PC-3 (cell line): ENCODE measurements around the gene KCNK5. TPM values are rescaled to one million over a fixed set of nuclear protein-coding genes. Genes with fewer than 3 reads are reported as not detected.

Experiments used
- ATAC-seq: fragments of 200-7000 bp; cut with Tn5 transposase; 2 replicates; pipeline ENCODE4 v1.9.1; 2020; ENCODE audit warnings: mild to moderate bottlenecking, moderate library complexity
- BruUV-seq: library from RNA; stranded (reverse); fragments of 400-500 nt; replicated peaks from 2 replicates; lab custom pipeline; 2021; lab: Mats Ljungman, UMichigan
- CTCF ChIA-PET: fragments of 300-600 bp; sonication (Branson Sonifier 250); formaldehyde crosslinking; loops from one replicate; lab custom pipeline; 2022; ENCODE audit warnings: antibody characterized with exemption; lab: Charles Lee
- POLR2A ChIA-PET: fragments of 300-600 bp; sonication (Branson Sonifier 250); formaldehyde crosslinking; loops from one replicate; lab custom pipeline; 2022; ENCODE audit warnings: antibody characterized with exemption; ENCODE audit not compliant: unreplicated experiment; lab: Charles Lee
- DNase-seq: peaks from one replicate; pipeline ENCODE4 v3.0.0-alpha.2; 2015
- H2AFZ ChIP-seq: fragments of 300-600 bp; sonication (generic); 2 replicates; pipeline ENCODE4 v1.6.0; 2016; ENCODE audit warnings: antibody characterized with exemption, low read length
- H3F3A ChIP-seq: fragments of 300-600 bp; sonication (generic); one replicate; pipeline ENCODE4 v1.6.0; 2017; ENCODE audit warnings: antibody characterized with exemption, low read length, control low read depth, mild to moderate bottlenecking; ENCODE audit not compliant: unreplicated experiment
- H3K27ac ChIP-seq: fragments of 300-600 bp; sonication (generic); 2 replicates; pipeline ENCODE4 v1.5.1; 2016; ENCODE audit warnings: mild to moderate bottlenecking, low read length
- H3K27me3 ChIP-seq: fragments of 300-600 bp; sonication (generic); 2 replicates; pipeline ENCODE4 v1.6.1; 2016; ENCODE audit warnings: low read length, mixed read lengths
- H3K36me3 ChIP-seq: fragments of 300-600 bp; sonication (generic); 2 replicates; pipeline ENCODE4 v1.6.1; 2016; ENCODE audit warnings: low read depth, mixed run types, low read length, mixed read lengths
- H3K4me1 ChIP-seq: fragments of 300-600 bp; sonication (generic); 2 replicates; pipeline ENCODE4 v1.5.1; 2016; ENCODE audit warnings: low read length; ENCODE audit not compliant: insufficient read depth
- H3K4me2 ChIP-seq: fragments of 300-600 bp; sonication (generic); 2 replicates; pipeline ENCODE4 v1.6.0; 2016; ENCODE audit warnings: low read length
- H3K4me3 ChIP-seq: fragments of 300-600 bp; sonication (generic); 2 replicates; pipeline ENCODE4 v1.5.1; 2016; ENCODE audit warnings: mild to moderate bottlenecking, low read length, mixed read lengths
- H3K79me2 ChIP-seq: fragments of 300-600 bp; sonication (generic); 2 replicates; pipeline ENCODE4 v1.6.1; 2017; ENCODE audit warnings: low read length, mixed read lengths
- H3K9ac ChIP-seq: fragments of 300-600 bp; sonication (generic); 2 replicates; pipeline ENCODE4 v1.6.0; 2016; ENCODE audit warnings: mild to moderate bottlenecking, low read length
- H3K9me2 ChIP-seq: fragments of 300-600 bp; sonication (generic); replicated peaks from 2 replicates; pipeline ENCODE4 v1.6.1; 2016; ENCODE audit warnings: mixed run types, low read length, mixed read lengths
- H3K9me3 ChIP-seq: fragments of 300-600 bp; sonication (generic); 2 replicates; pipeline ENCODE4 v1.6.1; 2016; ENCODE audit warnings: low read length, mixed read lengths
- H4K20me1 ChIP-seq: fragments of 300-600 bp; sonication (generic); 2 replicates; pipeline ENCODE4 v1.6.1; 2016; ENCODE audit warnings: low read length, mixed read lengths
- EZH2 ChIP-seq: fragments of 300-600 bp; sonication (generic); IDR thresholded peaks from one replicate; pipeline ENCODE4 v1.6.1; 2017; ENCODE audit warnings: antibody characterized with exemption, mild to moderate bottlenecking, low read length; ENCODE audit not compliant: unreplicated experiment
- EZH2phosphoT487 ChIP-seq: fragments of 300-600 bp; sonication (generic); IDR thresholded peaks from 2 replicates; pipeline ENCODE4 v1.6.1; 2018; ENCODE audit warnings: mild to moderate bottlenecking, antibody characterized with exemption, low read length, borderline replicate concordance
- intact Hi-C: fragments of 100-400 bp; cut with micrococcal nuclease; formaldehyde crosslinking; loops from 2 replicates; pipeline ENCODE4 v1.9.0; 2023
- total RNA-seq: library from RNA; depleted of rRNA; stranded (reverse); fragments of >200 nt; gene quantifications from 2 replicates; pipeline ENCODE4 v1.2.3, GENCODE V29; 2014
- TF ChIP-seq, protein P1 (sequence below): fragments of 300-600 bp; sonication (generic); conservative IDR thresholded peaks from 2 replicates; pipeline ENCODE4 v1.5.1; 2017; ENCODE audit warnings: antibody characterized with exemption, low read depth, mild to moderate bottlenecking, low read length

Gene KCNK5
- total RNA-seq, 1 experiment from 2014 or later = 3.5 TPM

DNA sequence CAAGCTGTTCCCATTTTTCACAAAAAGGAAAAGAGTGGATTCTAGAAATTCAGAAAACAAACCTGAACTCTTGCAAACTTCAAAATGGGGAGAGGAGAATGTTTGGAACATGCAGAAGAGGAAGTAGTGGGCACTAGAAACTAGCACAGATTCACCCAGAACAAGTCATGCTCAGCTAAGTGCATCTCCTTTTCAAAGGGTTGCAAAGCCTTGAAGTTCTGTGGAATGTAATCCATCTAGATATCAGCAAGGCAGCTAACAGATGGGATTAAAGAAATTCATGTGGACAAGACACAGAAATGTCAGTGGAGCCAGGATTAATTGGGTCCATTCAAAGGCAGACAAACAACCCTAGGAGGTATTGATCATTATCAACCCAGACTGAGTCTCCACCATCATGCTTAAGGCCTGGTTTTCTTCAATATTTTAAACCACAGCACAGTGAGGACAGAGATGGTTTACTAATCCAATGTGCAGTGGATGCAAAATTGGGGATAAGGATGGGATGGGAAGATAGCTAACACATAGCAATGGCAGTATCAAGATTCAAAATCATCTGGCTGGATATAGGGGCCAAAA, 31.3 kb downstream of the KCNK5 start:
- intact Hi-C loops = no loop called here
- H3K4me2 ChIP-seq = no peak overlapping the region
- H3K27ac ChIP-seq = no peak overlapping the region
- no peak overlapping the region for H2AFZ ChIP-seq
- no peaks in the 10 kb centered on the region for H3K27me3 ChIP-seq
- DNase-seq (no peak), ATAC-seq (no peak)
- no peak overlapping the region for H3K9ac ChIP-seq
- BruUV-seq = no TSS peak
- no peaks in the 10 kb centered on the region for H3K79me2 ChIP-seq
- TF ChIP-seq, protein P1, sequence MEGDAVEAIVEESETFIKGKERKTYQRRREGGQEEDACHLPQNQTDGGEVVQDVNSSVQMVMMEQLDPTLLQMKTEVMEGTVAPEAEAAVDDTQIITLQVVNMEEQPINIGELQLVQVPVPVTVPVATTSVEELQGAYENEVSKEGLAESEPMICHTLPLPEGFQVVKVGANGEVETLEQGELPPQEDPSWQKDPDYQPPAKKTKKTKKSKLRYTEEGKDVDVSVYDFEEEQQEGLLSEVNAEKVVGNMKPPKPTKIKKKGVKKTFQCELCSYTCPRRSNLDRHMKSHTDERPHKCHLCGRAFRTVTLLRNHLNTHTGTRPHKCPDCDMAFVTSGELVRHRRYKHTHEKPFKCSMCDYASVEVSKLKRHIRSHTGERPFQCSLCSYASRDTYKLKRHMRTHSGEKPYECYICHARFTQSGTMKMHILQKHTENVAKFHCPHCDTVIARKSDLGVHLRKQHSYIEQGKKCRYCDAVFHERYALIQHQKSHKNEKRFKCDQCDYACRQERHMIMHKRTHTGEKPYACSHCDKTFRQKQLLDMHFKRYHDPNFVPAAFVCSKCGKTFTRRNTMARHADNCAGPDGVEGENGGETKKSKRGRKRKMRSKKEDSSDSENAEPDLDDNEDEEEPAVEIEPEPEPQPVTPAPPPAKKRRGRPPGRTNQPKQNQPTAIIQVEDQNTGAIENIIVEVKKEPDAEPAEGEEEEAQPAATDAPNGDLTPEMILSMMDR = no peak
- TF ChIP-seq EZH2 (no peak), EZH2phosphoT487 (no peak)
- POLR2A ChIA-PET = no interaction called here
- no peaks in the 10 kb centered on the region for H3K9me3 ChIP-seq
- no peaks in the 10 kb centered on the region for H3K9me2 ChIP-seq
- no peak overlapping the region for H3K4me3 ChIP-seq
- H3F3A ChIP-seq = no peaks in the 10 kb centered on the region
- no peaks in the 10 kb centered on the region for H4K20me1 ChIP-seq
- no peaks in the 10 kb centered on the region for H3K36me3 ChIP-seq
- CTCF ChIA-PET = no interaction called here
- peaks cover 19% of the 10 kb centered on the region for H3K4me1 ChIP-seq

DNA sequence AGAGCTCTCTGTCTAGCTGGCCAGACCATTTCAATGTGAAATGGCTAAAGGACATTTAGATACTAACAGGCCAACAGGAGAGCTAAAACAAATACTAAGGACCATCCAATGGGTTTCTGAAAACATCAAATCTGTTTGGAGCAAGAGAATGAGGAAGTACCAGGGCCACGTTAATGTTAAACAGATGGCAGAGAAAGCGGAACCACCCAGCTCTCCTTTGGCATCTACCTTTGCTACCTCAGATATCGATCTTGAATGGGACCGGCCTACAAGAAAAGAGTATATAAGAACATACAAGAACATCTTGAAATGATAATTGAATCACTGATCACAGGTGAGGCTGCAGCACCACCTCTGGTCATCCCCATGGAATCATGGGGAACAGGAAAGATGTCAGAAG, 31.8 kb downstream of the KCNK5 start:
- H3K79me2 ChIP-seq = no peaks in the 10 kb centered on the region
- H3K9ac ChIP-seq = no peak overlapping the region
- intact Hi-C loops = no loop called here
- POLR2A ChIA-PET = no interaction called here
- H3F3A ChIP-seq = no peaks in the 10 kb centered on the region
- no peak overlapping the region for H3K4me3 ChIP-seq
- DNase-seq (no peak), ATAC-seq (no peak)
- no TSS peak for BruUV-seq
- no peaks in the 10 kb centered on the region for H3K36me3 ChIP-seq
- H3K27ac ChIP-seq = no peak overlapping the region
- CTCF ChIA-PET = no interaction called here
- no peaks in the 10 kb centered on the region for H3K27me3 ChIP-seq
- TF ChIP-seq, protein P1 = no peak
- TF ChIP-seq EZH2phosphoT487 (no peak), EZH2 (no peak)
- H4K20me1 ChIP-seq = no peaks in the 10 kb centered on the region
- H3K4me1 ChIP-seq = peaks cover 15% of the 10 kb centered on the region
- no peaks in the 10 kb centered on the region for H3K9me2 ChIP-seq
- H2AFZ ChIP-seq = no peak overlapping the region
- H3K4me2 ChIP-seq = no peak overlapping the region
- H3K9me3 ChIP-seq = no peaks in the 10 kb centered on the region

DNA sequence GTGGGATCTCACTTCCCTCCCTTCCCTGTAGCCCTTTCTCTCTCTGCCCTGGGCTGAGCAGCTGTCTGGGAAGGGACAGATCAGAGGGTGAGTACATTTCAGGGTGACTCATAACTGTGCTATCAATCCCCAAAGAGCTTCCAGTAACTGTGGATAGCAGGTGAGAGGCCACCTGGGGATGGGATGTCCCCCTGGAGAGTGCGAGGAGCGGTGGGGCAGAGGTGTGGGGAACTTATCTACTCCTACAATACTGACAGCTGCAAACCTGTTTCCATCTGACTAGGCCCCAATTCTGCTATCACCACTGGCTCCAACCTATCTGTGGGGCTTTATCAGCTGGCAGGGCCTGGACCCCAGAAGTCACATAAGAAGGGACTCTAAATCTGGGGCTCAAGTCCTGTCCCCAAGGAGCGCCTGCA, 32.6 kb downstream of the KCNK5 start:
- DNase-seq (peak; percentile 31), ATAC-seq (no peak)
- Histone ChIP-seq H3K79me2 (no peaks in the 10 kb centered on the region), H3K4me2 (no peak overlapping the region), H3K27ac (no peak overlapping the region), H3K9me3 (no peaks in the 10 kb centered on the region), H3K9ac (no peak overlapping the region), H3K9me2 (no peaks in the 10 kb centered on the region), H3K4me3 (no peak overlapping the region), H3K36me3 (no peaks in the 10 kb centered on the region), H4K20me1 (no peaks in the 10 kb centered on the region), H3K27me3 (no peaks in the 10 kb centered on the region), H3K4me1 (peaks cover 15% of the 10 kb centered on the region), H2AFZ (no peak overlapping the region), H3F3A (no peaks in the 10 kb centered on the region)
- intact Hi-C loops = no loop called here
- ChIA-PET CTCF (no interaction called here), POLR2A (no interaction called here)
- TF ChIP-seq, protein P1 = no peak
- no peak for TF ChIP-seq EZH2
- TF ChIP-seq EZH2phosphoT487 = no peak
- no TSS peak for BruUV-seq
